ENCODE measurements around the gene GRIA1.
"Not testable (repeated sequence)": the region's sequence is repeated elsewhere in the genome, so short reads cannot be mapped to it uniquely, and the experiment has no call there.

GRIA1 gene

DNA sequence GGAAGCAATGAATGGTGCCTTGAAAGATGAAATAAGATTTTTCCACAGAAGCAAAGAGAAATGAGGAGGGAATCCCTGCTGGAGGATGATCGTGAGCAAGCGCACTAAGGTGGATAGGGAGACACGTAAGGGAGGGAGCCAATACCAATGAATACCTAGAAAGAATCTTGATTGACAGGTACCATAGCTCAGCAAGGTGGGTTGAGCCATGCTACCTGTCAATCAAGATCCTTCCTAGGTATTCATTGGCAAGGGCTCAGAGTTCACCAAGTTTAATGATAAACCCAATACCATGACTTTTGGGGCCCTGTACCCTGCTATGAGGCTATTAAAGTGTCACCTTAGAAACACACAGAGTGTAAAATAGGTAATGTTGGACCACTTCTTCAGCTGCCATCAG is 226.8 kb downstream of the GRIA1 start:
- DNase-seq (ENCODE audit: low read depth in 2 of 2), result no peak

DNA sequence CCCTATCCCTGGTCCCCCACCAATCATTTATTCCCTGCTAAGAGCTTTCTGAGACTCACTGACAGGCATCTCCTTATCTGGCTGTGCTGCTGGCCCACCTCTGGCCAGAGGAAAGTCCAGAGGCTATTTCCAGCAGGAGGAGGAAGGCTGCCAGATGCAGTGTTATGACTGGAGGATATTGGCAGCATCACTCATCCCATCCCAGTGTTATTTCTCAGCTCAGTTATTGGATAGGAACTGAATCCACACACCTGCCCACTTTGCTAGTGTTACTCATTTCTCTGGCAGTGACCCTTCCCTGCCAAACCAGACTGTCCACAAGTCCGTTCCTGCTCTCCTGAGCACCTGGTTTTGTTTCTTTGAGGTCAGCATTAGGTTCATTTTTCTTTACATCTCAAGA is 228.2 kb downstream of the GRIA1 start:
- DNase-seq (ENCODE audit: low read depth in 2 of 2), result no peak

DNA sequence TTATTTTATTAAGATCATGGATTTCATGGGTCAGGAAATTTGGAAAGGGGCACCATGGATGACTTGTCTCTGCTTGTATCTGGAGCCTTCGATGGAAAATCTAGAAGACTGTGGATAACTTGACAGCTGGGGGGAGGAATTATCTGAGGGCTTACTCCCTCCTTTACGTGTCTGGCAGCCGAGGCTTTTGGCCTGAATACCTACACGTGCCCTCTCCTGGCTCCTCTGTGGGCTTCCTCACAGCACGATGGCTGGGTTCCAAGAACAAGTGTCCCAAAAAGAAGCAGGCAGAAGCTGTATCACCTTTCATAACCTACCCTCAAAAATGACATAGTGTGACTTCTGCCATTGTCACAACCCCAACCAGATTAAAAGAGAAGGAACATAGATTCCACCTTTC is 228.9 kb downstream of the GRIA1 start:
- DNase-seq (ENCODE audit: low read depth in 2 of 2), result no peak

DNA sequence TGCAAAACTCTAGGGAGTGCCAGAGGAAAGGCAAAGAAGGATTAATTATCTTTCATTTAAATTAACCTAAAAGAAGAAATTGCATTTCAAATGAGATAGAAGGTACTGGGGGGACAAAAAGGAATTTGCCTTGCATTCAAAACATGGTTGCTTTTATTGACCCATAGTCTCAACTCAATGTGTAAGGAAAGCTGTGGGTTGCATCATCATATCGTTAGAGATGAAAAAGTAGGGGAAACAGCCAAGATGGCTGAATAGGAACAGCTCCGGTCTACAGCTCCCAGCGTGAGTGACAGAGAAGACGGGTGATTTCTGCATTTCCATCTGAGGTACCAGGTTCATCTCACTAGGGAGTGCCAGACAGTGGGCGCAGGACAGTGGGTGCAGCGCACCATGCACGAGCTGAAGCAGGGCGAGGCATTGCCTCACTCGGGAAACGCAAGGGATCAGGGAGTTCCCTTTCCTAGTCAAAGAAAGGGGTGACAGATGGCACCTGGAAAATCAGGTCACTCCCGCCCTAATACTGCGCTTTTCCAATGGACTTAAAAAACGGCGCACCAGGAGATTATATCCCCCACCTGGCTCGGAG is 232.6 kb downstream of the GRIA1 start:
- DNase-seq (ENCODE audit: low read depth in 2 of 2), result not testable (repeated sequence)

DNA sequence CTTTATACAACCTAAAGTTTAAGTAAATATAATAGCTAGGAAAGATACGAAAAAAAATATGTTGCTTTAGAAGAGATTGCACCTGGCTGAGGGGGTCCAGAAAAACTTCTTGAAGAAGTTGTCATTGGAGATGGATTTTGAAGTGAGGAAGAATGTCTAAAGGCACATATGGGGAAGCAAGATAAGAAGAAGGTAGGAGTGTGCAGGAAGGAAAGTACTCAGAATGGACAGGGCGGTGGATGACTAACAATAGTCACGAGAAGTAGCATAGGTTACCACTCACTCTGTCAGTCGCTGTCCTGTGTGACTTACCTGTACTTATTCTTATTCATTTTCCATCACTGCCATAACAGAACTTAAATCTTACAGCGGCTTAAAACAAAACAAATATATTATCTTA is 251.6 kb downstream of the GRIA1 start:
- no peak for DNase-seq (ENCODE audit: low read depth in 2 of 2)

DNA sequence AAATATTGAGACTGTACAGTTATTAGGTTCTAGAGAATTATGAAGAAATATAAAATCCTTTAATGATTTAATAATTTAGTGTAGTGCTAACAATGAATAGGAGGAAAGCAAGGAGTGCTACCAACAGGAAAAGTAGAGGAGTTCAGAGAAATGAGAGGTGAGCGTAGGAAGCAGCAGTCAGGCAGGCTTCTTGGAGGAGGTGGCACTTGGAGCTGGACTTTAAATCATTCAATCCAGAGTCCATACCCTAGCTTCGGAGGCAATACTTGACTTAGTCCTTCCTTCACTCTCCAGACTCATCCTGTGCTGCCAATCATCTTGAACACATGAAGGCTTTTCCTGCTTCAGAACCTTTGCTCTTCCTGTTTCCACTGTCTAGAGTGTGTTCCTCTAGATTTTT is 254.3 kb downstream of the GRIA1 start:
- no peak for DNase-seq (ENCODE audit: low read depth in 2 of 2)

DNA sequence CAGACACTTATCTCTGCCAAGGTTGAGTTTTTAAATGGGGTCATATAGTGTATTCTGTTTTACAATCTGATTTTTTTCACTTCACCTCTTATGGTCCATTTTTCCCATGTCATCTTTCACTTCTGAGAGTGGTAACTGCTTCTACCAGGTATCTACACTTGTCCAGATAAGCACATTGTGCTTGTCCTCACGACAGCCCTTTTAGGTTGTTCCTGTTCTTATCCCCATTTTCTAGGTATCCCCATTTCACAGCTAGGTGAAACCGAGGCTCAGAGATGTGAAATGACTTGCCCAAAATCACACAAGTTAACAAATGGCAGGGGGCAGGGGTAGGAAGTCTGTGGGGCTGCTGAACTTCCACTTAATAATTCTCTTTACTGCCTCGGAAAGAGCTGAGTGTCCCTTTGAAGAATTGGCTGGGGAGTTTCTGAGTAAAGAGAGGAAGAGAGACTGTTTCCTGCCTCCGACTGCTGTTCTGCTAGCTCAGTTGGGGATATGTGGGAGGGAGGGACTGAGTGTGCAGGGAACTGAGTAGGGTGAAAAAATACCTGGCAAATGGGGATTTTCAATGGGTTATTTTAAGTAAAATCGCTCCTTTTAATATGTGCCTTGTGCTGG is 255.4 kb downstream of the GRIA1 start:
- no peak for DNase-seq (ENCODE audit: low read depth in 2 of 2)

DNA sequence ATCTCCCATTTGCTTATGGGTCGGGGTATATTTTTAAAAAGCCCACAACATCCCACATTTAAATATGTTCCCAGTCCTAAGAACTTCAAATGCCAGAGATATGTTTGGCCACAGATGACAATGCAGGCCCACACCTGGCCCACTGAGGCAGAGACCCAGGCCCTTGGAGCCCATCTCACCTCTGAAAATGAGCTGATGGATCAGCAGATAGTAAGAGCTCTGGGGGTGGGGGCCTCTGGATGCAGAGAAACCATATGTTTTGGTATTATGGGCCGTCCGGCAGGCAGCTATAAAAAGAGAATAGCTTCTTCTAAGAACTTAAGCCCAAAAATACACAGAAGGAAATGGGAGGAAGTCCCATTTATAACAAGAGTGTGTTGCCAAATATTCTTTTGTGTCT is 256.0 kb downstream of the GRIA1 start:
- DNase-seq (ENCODE audit: low read depth in 2 of 2), result no peak

DNA sequence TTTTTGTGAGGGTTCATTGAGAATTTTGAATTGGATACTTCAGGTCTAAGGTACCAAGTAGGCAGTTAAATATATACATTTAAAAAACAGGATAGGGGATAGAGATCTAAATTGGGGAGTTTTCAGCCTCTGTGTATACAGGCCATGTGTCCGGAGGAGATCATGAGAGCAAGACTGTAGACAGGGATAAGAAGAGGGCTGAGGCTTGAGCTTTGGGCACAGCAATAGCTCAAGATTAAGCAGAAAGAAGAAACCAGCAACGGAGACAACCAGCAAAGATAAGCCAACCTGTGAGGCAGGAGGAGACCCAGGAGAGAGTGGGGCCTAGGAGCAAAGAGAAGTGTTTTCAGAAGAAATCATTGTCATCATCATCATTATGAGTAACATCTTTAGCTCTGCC is 258.4 kb downstream of the GRIA1 start:
- DNase-seq (ENCODE audit: low read depth in 2 of 2), result no peak

DNA sequence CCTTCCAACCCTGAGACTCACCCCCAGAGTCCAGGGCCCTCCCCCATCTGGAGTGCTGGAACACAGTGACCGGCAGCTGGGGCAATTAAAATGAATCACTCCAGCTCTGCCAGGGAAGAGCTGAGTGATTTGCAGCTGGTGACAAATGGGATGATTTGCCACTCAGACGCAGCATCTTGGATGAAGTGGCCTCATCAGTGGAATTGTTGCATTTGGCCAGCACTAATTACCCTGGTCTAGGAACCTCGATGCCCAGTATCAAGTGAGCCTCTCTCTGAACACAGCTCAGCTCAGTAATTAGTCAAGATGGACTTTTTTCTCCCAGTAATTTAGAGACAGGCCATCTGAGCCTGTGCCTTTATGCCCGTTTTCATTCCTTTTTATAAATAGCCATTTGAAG is 259.5 kb downstream of the GRIA1 start:
- DNase-seq (ENCODE audit: low read depth in 2 of 2), result no peak

DNA sequence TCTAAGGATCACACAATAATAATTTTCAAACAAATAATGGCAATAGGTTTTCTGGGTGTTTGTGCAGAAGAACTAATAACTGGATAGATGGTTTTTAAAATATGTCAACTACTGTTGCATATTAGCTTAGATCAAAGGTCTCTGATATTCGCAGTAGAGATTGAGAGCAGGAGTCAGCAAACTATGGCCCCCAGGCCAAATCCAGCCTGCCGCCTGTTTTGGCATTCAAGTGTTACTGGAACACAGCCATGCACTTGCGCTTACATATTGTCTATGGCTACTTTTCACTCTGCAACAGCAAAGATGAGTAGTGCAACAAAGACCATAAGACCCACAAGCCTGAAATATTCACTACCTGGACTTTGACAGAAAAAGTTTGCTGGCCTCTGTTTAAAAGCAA is 260.8 kb downstream of the GRIA1 start:
- DNase-seq (ENCODE audit: low read depth in 2 of 2), result no peak

DNA sequence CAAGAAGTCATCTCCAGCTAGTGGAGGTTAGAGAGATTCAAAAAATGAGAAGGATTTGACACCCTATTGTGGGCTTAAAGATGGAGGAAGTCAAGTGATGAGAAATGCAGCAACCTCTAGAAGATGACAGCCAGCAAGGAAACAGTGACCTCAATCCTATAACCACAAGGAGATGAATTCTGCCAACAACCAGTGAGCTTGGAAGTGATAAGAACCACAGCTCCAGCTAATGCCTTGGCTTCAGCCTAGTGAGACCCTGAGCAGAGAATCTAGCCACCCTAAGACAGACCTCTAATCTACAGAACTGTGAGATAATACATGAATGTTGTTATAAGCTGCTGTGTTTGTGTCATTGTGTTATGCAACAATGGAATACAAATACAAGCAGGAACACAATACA is 262.4 kb downstream of the GRIA1 start:
- DNase-seq (ENCODE audit: low read depth in 2 of 2), result no peak

DNA sequence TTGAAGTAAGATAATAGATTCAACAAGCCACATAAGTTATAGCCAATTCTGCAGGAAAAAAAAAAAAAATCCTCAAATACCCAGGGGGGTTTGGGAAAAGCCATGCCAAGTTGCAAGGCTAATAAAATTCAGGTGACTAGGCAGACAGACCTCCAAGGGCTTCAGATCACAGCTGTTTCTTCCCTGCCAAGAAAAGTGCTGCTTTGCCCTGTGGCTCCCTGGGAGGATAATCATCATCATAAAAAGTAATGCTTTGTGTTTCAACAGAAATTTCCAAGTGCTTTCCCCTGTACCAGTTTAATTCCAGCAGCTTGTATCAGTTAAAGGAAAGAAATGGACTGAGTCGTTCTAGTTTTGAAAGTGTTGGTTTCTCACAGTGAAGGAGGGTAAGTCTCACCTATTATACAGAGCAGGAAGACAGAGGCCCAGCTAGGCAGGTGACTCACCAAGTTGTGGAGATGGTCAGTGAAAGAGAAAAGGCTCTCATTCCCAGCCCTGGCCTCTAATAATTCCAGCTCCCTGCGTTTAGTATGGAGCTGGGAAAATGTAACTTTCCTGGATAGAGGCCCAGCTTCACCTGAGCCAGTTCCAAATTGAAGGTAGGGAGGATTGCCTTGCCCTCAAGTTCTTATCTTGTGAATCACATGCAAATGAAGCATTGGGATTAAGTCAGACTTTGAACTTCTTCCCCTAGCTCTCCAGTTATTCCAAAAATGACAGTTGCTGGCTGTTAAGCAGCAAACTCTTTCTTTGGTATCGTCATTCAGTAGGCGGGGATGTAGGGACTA is 263.4 kb downstream of the GRIA1 start:
- DNase-seq (ENCODE audit: low read depth in 2 of 2), result no peak

DNA sequence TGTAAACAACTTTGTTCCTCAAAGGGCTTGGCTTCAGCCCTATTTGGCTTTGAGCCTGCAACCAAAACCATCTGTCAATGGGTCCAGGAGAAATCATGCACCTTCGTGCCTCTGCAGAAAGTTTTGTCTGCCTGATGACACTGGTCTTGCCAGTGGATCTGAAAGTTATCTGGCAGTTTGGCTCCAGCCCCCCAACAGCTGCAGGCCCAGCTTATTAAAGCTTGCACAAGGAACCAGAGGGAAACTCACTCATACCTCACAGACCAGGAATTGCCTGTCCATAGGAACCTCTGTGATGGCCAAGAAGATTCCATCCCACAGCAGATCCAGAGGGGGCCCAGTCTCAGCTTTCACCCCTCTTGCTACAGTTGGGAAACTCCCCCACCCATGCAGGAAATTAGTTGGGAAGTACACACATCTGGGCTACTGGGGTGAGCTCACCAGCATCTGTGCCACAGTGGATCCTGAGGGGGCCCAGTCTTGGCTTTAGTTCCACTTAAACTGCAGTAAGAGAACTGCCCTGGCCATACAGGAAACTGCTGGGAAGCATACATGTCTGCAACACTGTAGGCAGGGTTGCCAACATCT is 265.5 kb downstream of the GRIA1 start:
- DNase-seq (ENCODE audit: low read depth in 2 of 2), result no peak

DNA sequence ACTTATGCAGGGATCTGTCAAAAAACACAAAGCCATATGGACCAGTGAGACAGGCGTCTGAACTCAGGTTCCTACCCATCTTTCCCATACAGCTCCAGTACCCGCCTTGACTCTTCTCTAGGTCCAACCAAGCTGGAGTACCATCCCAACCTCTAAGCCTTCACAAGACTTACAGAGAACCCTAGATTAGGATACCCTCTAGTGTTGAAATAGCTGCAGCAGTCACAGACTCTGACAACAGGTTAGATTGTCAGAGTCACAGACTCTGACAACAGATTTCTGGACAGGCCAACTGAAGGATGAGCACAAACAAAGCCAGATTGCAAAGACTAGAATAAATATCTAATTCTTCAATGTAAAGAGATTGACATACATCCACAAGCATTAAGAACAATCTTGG is 266.1 kb downstream of the GRIA1 start:
- DNase-seq (ENCODE audit: low read depth in 2 of 2), result no peak

DNA sequence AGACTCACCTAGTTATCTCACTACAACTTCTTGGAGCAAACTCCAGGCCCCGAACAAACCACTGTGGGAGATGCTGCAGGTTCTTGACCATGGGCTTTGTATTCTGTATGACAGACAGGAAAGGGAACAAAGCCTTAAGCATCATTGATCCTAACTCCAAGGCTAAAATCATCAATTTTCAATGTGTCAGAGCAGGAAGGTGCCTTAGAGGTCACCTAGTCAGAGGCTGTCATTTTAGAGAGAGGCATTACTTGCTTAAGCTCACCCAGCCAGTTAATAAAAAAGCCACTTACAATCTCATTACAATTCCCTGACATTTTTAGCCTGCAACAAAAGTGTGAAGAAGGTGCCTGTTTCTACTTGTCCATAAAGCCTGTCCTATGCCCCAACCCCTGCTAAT is 275.5 kb downstream of the GRIA1 start:
- DNase-seq (ENCODE audit: low read depth in 2 of 2), result no peak

DNA sequence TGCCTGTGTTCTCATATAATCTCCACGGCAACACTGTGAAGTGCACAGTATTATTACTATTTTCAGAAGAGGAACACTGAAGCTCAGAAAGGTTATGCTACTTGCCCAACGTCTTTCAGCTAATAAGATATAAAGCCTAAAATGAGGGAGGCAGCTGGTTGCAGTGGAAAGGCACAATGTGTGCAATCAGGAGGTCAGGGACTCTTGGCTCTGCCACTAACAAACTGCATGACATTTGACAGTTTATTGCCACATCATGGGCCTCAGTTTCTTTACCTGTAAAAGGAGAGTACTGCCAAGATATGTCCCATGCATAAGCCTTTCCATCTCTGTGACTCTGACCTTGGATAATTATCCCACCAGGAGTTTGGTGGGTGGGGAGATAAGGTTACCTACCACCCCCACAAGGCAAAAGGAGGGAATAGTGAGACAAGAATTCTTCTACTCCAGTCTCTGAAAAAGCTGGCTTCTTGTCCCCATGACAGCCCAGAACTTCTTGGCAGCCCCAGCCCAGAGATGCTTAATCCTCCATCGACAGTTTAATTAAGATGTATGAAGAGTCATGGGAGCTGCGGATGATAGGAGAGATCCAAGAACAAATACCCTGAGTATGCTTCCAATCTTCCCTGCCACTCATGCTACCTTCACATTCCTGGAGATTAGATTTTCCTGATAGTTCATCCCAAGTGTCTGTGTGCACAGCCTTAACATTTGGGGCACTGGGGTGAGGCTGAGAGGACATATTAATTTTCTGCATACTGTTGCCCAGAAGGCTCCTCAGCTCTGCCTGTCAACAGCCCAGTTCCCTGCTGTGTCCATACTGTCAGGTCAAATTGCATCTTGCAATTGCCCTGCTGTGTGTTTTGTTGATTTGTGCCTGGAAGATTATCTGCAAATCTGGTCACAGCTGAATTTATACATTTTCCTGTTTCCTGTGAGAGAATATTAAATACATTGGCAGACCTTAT is 277.0 kb downstream of the GRIA1 start:
- DNase-seq (ENCODE audit: low read depth in 2 of 2), result no peak

DNA sequence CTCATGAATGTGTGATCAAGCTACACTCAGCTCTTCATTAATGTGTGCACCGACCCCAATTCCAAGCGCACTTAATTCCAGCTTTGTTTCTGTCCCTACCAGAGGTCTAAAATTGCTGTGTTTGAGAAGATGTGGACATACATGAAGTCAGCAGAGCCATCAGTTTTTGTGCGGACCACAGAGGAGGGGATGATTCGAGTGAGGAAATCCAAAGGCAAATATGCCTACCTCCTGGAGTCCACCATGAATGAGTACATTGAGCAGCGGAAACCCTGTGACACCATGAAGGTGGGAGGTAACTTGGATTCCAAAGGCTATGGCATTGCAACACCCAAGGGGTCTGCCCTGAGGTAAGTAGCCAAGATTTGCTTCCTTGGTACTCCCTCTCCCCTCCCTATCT is 279.6 kb downstream of the GRIA1 start:
- no peak for DNase-seq (ENCODE audit: low read depth in 2 of 2)

DNA sequence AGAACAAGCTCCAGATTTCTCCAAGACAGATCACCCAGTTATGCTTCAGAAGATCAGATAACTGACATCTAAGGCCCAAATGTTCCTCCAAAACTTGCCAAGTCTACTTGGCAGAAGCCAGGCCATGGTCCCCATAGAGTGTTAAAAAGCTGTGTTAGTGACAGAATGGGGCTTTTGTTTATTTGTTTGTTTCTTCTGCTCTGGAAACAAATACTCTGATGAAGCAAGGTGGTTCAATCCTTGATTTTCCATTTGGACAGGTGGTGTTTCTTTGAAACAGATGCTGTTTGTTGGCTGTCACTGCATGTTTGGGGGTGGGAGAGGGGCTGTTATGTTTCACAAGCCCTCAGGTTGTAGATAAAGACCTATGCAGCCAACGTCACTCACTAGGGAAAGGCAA is 284.2 kb downstream of the GRIA1 start:
- DNase-seq (ENCODE audit: low read depth in 2 of 2), result no peak

DNA sequence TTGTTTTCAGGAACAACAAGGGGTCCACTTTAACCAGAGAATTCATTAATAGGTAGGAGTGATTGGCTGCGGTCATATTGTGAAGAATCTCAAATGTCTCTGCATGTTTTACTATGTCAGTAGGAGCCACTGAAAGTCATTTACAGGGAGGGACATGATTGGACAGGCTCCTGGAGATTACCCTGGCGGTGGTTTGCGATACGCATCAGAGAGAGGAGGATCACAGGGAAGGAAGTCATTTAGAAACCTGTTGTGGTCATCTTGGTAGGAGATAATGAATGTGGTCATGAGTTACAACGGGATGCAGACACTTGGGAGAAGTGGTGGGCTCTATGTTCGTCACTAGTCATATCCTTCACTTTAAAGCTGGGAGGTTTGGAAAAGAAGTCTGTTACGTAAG is 285.5 kb downstream of the GRIA1 start:
- DNase-seq (ENCODE audit: low read depth in 2 of 2), result no peak

DNA sequence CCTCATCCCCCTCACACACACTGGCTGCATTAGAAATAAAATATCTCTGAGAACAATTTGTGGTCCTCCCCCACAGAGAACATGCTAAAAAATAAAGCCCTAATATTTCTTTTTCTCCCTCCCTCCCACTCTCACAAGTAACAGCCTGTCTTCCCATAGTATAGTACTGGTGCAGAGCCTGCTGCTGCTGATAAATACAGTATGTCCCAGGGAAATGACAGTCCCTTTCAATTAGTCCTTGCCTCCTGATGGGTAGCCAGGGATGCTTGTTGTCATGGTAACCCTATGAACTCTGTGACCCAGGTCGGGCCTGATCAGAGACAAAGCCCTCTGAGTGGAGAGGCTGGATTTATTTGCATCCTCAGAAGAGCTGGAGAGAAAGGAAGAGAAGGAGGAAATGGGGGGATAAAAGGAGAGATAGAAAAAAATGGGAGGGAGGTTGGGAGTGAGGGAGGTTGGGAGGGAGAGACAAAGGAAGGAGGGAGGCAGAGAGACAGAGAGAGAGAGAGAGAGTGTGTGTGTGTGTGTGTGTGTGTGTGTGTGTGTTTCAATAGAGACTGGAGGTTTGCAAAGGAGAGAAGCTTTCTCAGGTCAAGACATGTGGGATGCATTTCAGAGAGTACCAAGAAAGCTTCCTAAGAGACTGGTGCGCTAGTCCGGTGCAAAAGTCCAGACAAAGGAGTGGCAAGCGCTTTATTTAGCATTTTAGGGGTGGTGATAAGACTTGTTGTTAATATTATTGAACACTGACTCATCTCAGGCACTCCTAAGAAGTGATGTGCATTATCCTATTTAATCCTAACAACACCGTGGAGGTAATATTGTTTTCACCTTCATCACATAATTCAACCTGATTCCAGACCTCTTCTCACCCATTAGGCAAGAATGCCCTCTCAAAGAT is 287.5 kb downstream of the GRIA1 start:
- DNase-seq (ENCODE audit: low read depth in 2 of 2), result no peak
